H1 (cell line): Measurements from ENCODE around the gene MEF2C. TPM values are rescaled to one million over a fixed set of nuclear protein-coding genes. Genes with fewer than 3 reads are reported as not detected.

Source experiments
- BCL11A ChIP-seq, 2 experiments: IDR thresholded peaks; one replicate each; pipeline ENCODE4 v1.6.1; 2011; ENCODE audit warnings: low read depth in 2 of 2, low read length in 2 of 2, mild to moderate bottlenecking in 2 of 2
- CEBPB ChIP-seq: IDR thresholded peaks from 2 replicates; pipeline ENCODE4 v1.6.1; 2012; ENCODE audit warnings: low read depth, low read length
- E2F6 ChIP-seq: IDR thresholded peaks from 2 replicates; pipeline ENCODE4 v1.6.1; 2012; ENCODE audit warnings: inconsistent platforms
- GTF2F1 ChIP-seq: IDR thresholded peaks from 2 replicates; pipeline ENCODE4 v1.6.1; 2012; ENCODE audit warnings: low read depth, low read length, improper control_type of control experiment, borderline replicate concordance
- JUND ChIP-seq: IDR thresholded peaks from 2 replicates; pipeline ENCODE4 v1.6.1; 2011; ENCODE audit warnings: mild to moderate bottlenecking, improper control_type of control experiment, low read length
- SIRT6 ChIP-seq: IDR thresholded peaks from one replicate; pipeline ENCODE4 v1.7.1; 2012; ENCODE audit warnings: low read length, inconsistent platforms
- TCF12 ChIP-seq: IDR thresholded peaks from 2 replicates; pipeline ENCODE4 v1.6.1; 2011; ENCODE audit warnings: low read depth, mild to moderate bottlenecking, low read length
- YY1 ChIP-seq: IDR thresholded peaks from 2 replicates; pipeline ENCODE4 v1.6.1; 2011; ENCODE audit warnings: low read depth, mild to moderate bottlenecking, low read length
- polyA plus RNA-seq, 7 experiments: library from polyadenylated mRNA; depleted of rRNA in 3 of 7; stranded (reverse) in 5 of 7; unstranded in 2 of 7; fragments of >200 nt in 5 of 7; fragments of 200-250 nt in 2 of 7; gene quantifications; 1 replicate in 5 of 7; 2 replicates in 1 of 7; 4 replicates in 1 of 7; pipeline versions ENCODE4 v1.2.1 to v1.2.3, GENCODE V29; 2011 to 2013; ENCODE audit warnings: missing spikeins in 2 of 7, mixed read lengths in 2 of 7
- total RNA-seq: library from RNA; stranded (reverse); fragmentation: NEBNext Ultra II Directional; extraction: Animal tissue kit (Norgen Biotek cat#: 25700); gene quantifications from 2 replicates; pipeline ENCODE4 v1.2.1, GENCODE V29; 2021

MEF2C gene
- total and polyA plus RNA-seq, 2 of the 8 experiments (the other 6 are each of a cell fraction or from before 2014, with no cell fraction given): 0.59 to 0.99 TPM

GRCh38 chr5:88691945-88692868, 190.8 kb downstream of the MEF2C start (continued):
- TF ChIP-seq GTF2F1 (no peak), JUND (no peak), BCL11A (IDR thresholded peaks at IDR 0.05; ENCODE audit: low read depth in 2 of 2, low read length in 2 of 2) (no peak), CEBPB (no peak), E2F6 (no peak), TCF12 (no peak), YY1 (no peak), SIRT6 (no peak)
